Stimulated activated CD4-positive, alpha-beta T cell treated with anti-CD3 and anti-CD28 coated beads, Interleukin-15, amount 100 ng/mL, for 1 hour (primary cell): Measurements from ENCODE around the gene PRCC.

Experiments used
- DNase-seq, 2 donors: peaks; one replicate each; pipeline ENCODE4 v3.0.0-alpha.2; 2020; ENCODE audit warnings: low read depth in 1 of 2, low spot score in 1 of 2

The PRCC gene

DNA sequence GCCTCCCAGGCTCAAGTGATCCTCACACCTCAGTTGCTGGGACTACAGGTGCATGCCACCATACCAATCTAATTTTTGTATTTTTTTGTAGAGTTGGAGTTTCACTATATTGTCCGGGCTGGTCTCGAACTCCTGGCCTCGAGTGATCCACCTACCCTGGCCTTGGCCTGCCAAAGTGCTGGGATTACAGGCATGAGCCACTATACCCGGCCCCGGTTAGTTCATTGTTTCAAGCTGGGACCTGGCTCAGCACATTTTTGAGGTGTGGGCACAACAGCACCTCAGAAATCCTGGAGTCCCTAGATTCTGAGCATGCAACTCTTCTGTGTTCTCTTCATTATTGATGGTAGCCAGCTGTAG, 28.0 kb downstream of the PRCC start:
- DNase-seq, result no peak

- DNase-seq, result no peak
Observed at GRCh38 chr1:156795787-156796186, 28.5 kb downstream of the PRCC start.

GRCh38 chr1:156796340-156797097, 29.2 kb downstream of the PRCC start:
- DNase-seq, result no peak

DNA sequence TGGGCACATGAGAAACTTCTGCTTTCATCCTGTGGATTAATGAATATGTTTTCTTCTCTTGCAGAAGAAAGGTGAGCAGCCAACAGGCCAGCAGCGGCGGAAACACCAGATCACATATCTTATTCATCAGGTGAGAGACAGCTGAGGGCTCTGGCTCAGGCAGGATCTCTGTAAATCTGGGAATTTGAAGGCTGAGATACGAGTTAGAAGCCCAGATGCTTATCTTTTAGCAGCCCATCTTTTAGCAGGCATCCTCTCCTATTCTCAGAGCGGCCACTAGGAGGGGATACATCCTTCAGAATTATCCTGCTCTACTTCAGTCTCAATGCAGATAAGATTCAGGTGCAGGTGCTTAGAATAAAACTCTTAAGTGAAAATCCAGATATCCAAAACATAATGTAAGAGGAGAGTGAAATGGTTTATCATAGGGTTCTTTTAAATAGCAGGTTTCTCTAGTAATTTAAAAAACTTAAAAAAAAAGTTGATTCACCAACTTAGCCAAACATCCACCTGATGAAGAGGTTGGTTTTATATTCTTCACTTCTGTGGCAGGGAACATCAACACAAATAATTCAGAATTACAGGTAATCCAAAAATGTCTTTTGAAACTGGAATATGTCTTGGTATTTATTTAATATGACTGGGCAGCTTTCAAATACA, 30.0 kb downstream of the PRCC start:
- no peak for DNase-seq

- DNase-seq, result no peak
Observed at GRCh38 chr1:156801409-156802121, 34.2 kb downstream of the PRCC start.

- DNase-seq, result no peak
Observed at GRCh38 chr1:156802421-156802935, 35.1 kb downstream of the PRCC start.

DNA sequence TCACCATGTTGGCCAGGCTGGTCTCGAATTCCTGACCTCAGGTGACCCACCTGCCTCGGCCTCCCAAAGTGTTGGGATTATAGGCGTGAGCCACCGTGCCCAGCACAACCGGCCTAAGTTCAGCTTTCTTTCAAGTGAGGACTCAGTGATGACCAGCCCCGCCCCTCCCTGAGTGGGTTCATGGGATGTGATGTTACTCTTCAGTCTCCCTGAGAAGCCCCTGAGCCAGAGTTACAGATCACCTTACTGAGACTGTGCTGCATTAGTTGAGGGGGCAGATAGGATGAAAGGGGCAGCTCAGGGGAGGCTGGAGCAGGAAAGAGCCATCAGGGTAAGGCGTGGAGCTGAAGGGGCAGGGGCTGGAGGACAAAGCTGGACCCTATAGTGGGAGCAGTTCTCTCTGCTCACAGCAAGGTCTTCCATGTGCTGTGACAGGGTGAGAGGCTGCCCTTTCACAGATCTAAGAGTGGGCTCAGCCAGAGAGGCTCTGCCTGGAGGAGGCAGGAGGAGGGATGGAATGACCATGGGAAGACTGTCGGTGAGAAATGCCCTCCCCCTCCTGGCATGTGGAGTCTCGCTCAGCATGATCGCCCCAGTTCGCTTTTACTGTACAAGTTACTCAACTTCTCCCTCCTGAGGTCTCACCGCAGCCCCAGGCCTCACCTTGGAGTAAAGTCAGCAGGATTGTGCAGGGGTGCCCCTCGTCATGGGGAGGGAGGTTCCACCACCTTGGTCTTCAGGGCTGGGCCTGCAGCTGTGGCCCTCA, 35.9 kb downstream of the PRCC start:
- DNase-seq, result no peak

DNA sequence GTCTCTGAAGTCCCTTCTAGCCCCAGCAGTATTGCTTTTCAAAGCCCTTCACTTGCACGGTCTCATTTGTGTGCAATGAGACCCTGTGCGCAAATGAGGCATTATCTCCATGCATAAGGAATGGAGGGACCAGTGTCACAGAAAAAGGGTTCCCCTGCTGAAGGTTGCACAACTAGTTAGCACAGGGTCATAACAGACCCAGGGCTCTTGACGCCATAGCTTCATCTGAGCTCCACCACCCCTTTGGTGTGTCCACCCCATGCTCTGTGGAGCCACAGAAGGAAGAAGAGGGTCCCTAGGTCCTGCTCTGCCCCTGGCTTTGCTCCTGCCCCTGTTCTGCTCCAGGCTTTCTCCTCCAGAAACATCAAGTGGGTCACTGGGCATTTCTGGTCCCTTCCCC, 36.7 kb downstream of the PRCC start:
- DNase-seq, result no peak

GRCh38 chr1:156804572-156805243, 37.4 kb downstream of the PRCC start:
- no peak for DNase-seq

DNA sequence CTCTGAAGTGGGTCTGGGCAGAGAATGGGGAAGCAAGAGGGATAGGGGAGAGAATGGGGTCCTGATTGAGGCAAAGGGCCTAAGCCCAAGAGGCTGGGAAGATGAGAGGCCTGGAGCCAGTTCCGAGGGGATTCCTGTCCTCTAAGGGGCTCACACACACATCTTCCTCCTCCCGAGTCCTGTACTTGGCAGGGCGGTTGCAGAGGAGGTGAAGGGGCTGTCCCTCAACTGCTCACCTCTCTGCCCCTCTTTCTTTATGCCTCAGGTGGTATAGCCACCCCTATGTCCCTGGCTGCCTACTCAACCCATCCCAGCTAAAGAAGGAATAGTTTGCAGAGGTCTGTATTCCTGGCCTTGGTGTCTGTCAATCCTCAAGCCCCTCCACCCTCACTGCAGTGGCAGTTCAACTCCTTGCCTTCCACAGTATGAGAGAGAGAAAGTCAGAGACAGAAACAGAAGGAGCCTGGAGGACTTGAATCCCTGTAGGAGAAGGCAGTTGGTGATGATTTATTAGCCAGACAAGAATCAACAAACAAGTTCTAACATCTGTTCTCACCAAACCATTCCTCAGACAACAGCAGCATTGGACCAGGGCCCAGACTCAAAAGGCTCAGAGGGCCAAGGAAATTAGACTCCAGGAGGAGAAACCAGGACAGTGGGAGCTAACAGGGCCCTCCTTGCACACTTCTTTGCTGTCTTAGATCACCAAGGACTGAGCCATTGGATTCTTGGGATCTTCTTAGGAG, 38.6 kb downstream of the PRCC start:
- DNase-seq, result no peak

DNA sequence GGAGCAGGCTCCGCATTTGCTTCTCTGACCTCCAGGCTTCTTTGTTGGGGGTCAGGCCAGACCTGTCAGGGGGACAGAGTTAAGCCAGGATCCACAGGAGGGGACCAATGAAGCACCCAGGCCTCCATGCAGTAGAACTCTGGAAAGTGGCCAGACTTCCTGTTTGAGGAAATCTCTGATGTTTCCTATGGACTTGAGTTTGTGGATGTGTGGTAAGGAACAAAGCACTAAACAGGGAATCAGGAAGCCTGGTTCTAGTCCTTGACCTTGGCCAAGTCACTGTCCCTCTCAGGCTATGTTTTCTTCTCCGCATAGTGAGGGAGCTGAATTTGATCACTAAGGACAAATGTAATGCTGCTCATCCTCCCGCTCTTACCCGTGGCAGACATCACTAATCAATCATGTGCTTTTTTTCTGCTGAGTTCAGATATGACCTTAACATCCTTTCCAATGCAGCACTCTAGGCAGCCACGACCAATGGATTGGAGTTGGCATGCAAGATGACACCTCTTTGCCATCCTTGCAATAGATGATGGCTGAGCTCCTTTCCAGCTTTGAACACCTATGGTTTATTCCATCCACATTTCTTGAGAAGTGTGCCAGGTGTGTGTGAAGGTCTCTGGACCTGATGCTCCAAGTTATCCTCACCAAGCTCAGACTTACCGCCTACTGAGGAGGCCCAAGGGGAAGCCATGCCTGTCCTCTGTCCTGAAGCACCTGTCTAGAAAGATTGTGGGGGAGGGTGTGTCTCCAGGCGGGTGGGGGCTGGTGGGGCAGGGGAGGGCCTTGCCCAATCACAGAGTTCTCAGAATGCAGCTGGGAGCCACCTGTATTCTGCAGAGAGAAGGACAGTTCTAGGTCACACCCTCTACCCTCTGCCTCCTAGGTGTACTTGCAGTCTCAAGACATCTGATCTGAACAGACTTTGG, 39.4 kb downstream of the PRCC start:
- DNase-seq, result no peak

- DNase-seq, result no peak
Observed at GRCh38 chr1:156807627-156808026, 40.3 kb downstream of the PRCC start.

GRCh38 chr1:156808186-156809030, 41.1 kb downstream of the PRCC start:
- no peak for DNase-seq

GRCh38 chr1:156809281-156809680, 41.9 kb downstream of the PRCC start:
- DNase-seq, result no peak

DNA sequence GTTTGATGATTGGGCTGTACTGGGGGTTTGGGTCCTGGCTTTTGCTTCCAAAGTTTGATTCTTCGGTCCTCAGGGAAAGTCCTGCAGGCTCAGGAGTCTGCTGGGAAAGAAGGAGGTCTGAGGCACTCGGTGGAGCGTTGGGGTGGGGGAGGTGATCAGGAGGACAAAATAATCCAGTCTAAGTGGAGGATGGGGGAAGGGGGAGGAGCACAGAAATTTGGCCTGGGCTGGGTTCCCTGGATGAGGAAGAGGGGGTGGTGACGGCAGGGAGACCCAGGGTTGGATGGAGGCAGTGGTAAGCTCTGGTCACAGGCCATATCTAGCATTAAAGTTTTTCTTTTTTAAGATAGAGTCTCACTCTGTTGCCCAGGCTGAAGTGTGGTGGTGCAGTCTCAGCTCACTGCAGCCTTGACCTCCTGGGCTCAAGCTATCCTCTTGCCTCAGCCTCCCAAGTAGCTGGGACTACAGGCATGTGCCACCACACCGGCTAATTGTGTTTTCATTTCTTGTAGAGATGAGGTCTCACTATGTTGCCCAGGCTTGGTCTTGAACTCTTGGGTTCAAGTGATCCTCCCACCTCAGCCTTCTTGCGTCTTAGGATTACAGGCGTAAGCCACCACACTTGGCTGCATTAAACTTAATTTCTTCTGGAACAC, 42.5 kb downstream of the PRCC start:
- no peak for DNase-seq

GRCh38 chr1:156811168-156811567, 43.8 kb downstream of the PRCC start:
- no peak for DNase-seq

GRCh38 chr1:156812293-156812990, 45.1 kb downstream of the PRCC start:
- DNase-seq, result no peak
